Upper lobe of right lung (tissue), 1 donor: ENCODE measurements around the gene TAS2R43. TPM values are rescaled to one million over a fixed set of nuclear protein-coding genes. Genes with fewer than 3 reads are reported as not detected.
"Not testable (repeated sequence)": the region's sequence is repeated elsewhere in the genome, so short reads cannot be mapped to it uniquely, and the experiment has no call there.

ENCODE experiments used
- ATAC-seq: fragments of 200-7000 bp; cut with Tn5 transposase; one replicate; pipeline ENCODE4 v1.9.1; 2020; ENCODE audit warnings: mild to moderate bottlenecking, moderate library complexity
- DNase-seq: peaks from one replicate; pipeline ENCODE4 v3.0.0-alpha.2; 2020
- H3K27ac ChIP-seq: fragments of 200-600 bp; one replicate; pipeline ENCODE4 v1.8.0; 2022
- H3K27me3 ChIP-seq: fragments of 200-600 bp; one replicate; pipeline ENCODE4 v1.8.0; 2022; ENCODE audit warnings: mild to moderate bottlenecking
- H3K36me3 ChIP-seq: fragments of 200-600 bp; one replicate; pipeline ENCODE4 v1.8.0; 2022
- H3K4me1 ChIP-seq: fragments of 200-600 bp; one replicate; pipeline ENCODE4 v1.8.0; 2022
- H3K4me3 ChIP-seq: fragments of 200-600 bp; one replicate; pipeline ENCODE4 v1.8.0; 2022; ENCODE audit warnings: mild to moderate bottlenecking
- H3K9me3 ChIP-seq: fragments of 200-600 bp; one replicate; pipeline ENCODE4 v1.8.0; 2022
- CTCF ChIP-seq: fragments of 200-600 bp; IDR thresholded peaks from one replicate; pipeline ENCODE4 v1.8.0; 2022; ENCODE audit warnings: antibody characterized with exemption
- intact Hi-C: fragments of 100-400 bp; cut with DNase I; formaldehyde crosslinking; loops from one replicate; pipeline ENCODE4 v1.11.0; 2022
- total RNA-seq: library from RNA; stranded (reverse); fragmentation: NEBNext Ultra II Directional; extraction: Animal tissue kit (Norgen Biotek cat#: 25700); gene quantifications from one replicate; pipeline ENCODE4 v1.2.1, GENCODE V29; 2021
- donor health status: DM: no; HTN: yes; CAD: no; lungs with severe emphysema.

The TAS2R43 gene
- total RNA-seq, 1 donor from 2014 or later: not detected

- Histone ChIP-seq H3K36me3 (no peaks in the 10 kb centered on the region), H3K4me3 (no peak overlapping the region), H3K4me1 (no peaks in the 10 kb centered on the region), H3K9me3 (no peaks in the 10 kb centered on the region), H3K27me3 (no peaks in the 10 kb centered on the region), H3K27ac (no peak overlapping the region)
- DNase-seq (no peak), ATAC-seq (no peak)
- no peak for TF ChIP-seq CTCF
- intact Hi-C loops: no loop called here
Observed at GRCh38 chr12:11059784-11060183, 32.3 kb downstream of the TAS2R43 start.

GRCh38 chr12:11059041-11059440, 33.1 kb downstream of the TAS2R43 start:
- TF ChIP-seq CTCF: no peak
- H3K36me3 ChIP-seq: no peaks in the 10 kb centered on the region
- H3K27me3 ChIP-seq: no peaks in the 10 kb centered on the region
- no peaks in the 10 kb centered on the region for H3K4me1 ChIP-seq
- H3K4me3 ChIP-seq: no peak overlapping the region
- DNase-seq: no peak
- intact Hi-C loops: no loop called here
- H3K27ac ChIP-seq: no peak overlapping the region
- ATAC-seq: no peak
- H3K9me3 ChIP-seq: no peaks in the 10 kb centered on the region

GRCh38 chr12:11055306-11055705, 36.8 kb downstream of the TAS2R43 start:
- H3K27ac ChIP-seq: no peak overlapping the region
- no peak overlapping the region for H3K4me3 ChIP-seq
- H3K36me3 ChIP-seq: no peaks in the 10 kb centered on the region
- DNase-seq (no peak), ATAC-seq (no peak)
- intact Hi-C loops: no loop called here
- H3K4me1 ChIP-seq: no peaks in the 10 kb centered on the region
- no peak for TF ChIP-seq CTCF
- no peaks in the 10 kb centered on the region for H3K27me3 ChIP-seq
- no peaks in the 10 kb centered on the region for H3K9me3 ChIP-seq

GRCh38 chr12:11049806-11050531, 42.1 kb downstream of the TAS2R43 start:
- DNase-seq, H3K9me3 ChIP-seq, H3K4me1 ChIP-seq, ATAC-seq, H3K4me3 ChIP-seq, H3K36me3 ChIP-seq, intact Hi-C loops, H3K27ac ChIP-seq, H3K27me3 ChIP-seq: not testable (repeated sequence)

GRCh38 chr12:11041366-11041765, 50.7 kb downstream of the TAS2R43 start:
- intact Hi-C loops, H3K27me3 ChIP-seq, H3K4me1 ChIP-seq, H3K4me3 ChIP-seq, ATAC-seq, H3K9me3 ChIP-seq, DNase-seq, H3K27ac ChIP-seq, H3K36me3 ChIP-seq: not testable (repeated sequence)

Other genes starting within 250 kb of the TAS2R43 start
- gene PRR4, start 242.8 kb downstream of the TAS2R43 start, total RNA-seq: 1.7 TPM
- 7.8 TPM for gene PRH1, start 208.1 kb downstream of the TAS2R43 start, total RNA-seq
- gene TAS2R13, start 182.8 kb downstream of the TAS2R43 start, total RNA-seq: 1.3 TPM
- gene PRH2, start 163.1 kb downstream of the TAS2R43 start, total RNA-seq: not detected
- gene TAS2R14, start 153.1 kb downstream of the TAS2R43 start, total RNA-seq: 2.5 TPM
- 0.55 TPM for gene TAS2R50, start 105.4 kb downstream of the TAS2R43 start, total RNA-seq
- gene TAS2R20, start 94.0 kb downstream of the TAS2R43 start, total RNA-seq: 1.2 TPM
- 3.2 TPM for gene TAS2R19, start 69.7 kb downstream of the TAS2R43 start, total RNA-seq
- 3.0 TPM for gene TAS2R31, start 60.9 kb downstream of the TAS2R43 start, total RNA-seq
- 1.3 TPM for gene TAS2R46, start 30.0 kb downstream of the TAS2R43 start, total RNA-seq
- 2.9 TPM for gene TAS2R30, start 42.3 kb upstream of the TAS2R43 start, total RNA-seq
- 8.6 TPM for gene SMIM10L1, start 78.9 kb upstream of the TAS2R43 start, total RNA-seq
- not detected for gene TAS2R42, start 94.6 kb upstream of the TAS2R43 start, total RNA-seq
- gene PRB3, start 177.4 kb upstream of the TAS2R43 start, total RNA-seq: not detected
- not detected for gene PRB4, start 218.1 kb upstream of the TAS2R43 start, total RNA-seq